CD4-positive, alpha-beta T cell treated with Interferon alpha-2 for 1 hour (primary cell): ENCODE results near the gene CCBE1.

Experiments
- DNase-seq, 2 donors: peaks; one replicate each; pipeline ENCODE4 v3.0.0-alpha.2; 2020 to 2022

The CCBE1 gene

GRCh38 chr18:59564561-59564960, 132.7 kb downstream of the CCBE1 start:
- no peak for DNase-seq

GRCh38 chr18:59563176-59563785, 133.9 kb downstream of the CCBE1 start:
- DNase-seq, result no peak

- DNase-seq, result no peak
Measured at GRCh38 chr18:59562751-59563150, 134.5 kb downstream of the CCBE1 start.

GRCh38 chr18:59561612-59562011, 135.6 kb downstream of the CCBE1 start:
- DNase-seq, result no peak

- DNase-seq, result no peak
Measured at GRCh38 chr18:59560556-59560955, 136.7 kb downstream of the CCBE1 start.

- no peak for DNase-seq
Measured at GRCh38 chr18:59559528-59559927, 137.7 kb downstream of the CCBE1 start.

GRCh38 chr18:59555995-59556659, 141.1 kb downstream of the CCBE1 start:
- no peak for DNase-seq

GRCh38 chr18:59554796-59555335, 142.4 kb downstream of the CCBE1 start:
- no peak for DNase-seq

GRCh38 chr18:59553273-59553870, 143.9 kb downstream of the CCBE1 start:
- no peak for DNase-seq

GRCh38 chr18:59551902-59552635, 145.2 kb downstream of the CCBE1 start:
- no peak for DNase-seq

- DNase-seq, result no peak
Measured at GRCh38 chr18:59550174-59550516, 147.1 kb downstream of the CCBE1 start.

GRCh38 chr18:59549503-59550173, 147.6 kb downstream of the CCBE1 start:
- no peak for DNase-seq

GRCh38 chr18:59547581-59548182, 149.5 kb downstream of the CCBE1 start:
- DNase-seq, result no peak

- DNase-seq, result no peak
Measured at GRCh38 chr18:59546188-59546587, 151.0 kb downstream of the CCBE1 start.

GRCh38 chr18:59540780-59541179, 156.4 kb downstream of the CCBE1 start:
- DNase-seq, result no peak

GRCh38 chr18:59540346-59540745, 156.9 kb downstream of the CCBE1 start:
- DNase-seq, result no peak

GRCh38 chr18:59539108-59539507, 158.1 kb downstream of the CCBE1 start:
- no peak for DNase-seq

GRCh38 chr18:59537579-59537978, 159.6 kb downstream of the CCBE1 start:
- DNase-seq, result no peak

- DNase-seq, result no peak
Measured at GRCh38 chr18:59536166-59536565, 161.1 kb downstream of the CCBE1 start.

- DNase-seq, result no peak
Measured at GRCh38 chr18:59535055-59535454, 162.2 kb downstream of the CCBE1 start.

GRCh38 chr18:59528866-59529265, 168.4 kb downstream of the CCBE1 start:
- no peak for DNase-seq

GRCh38 chr18:59520562-59521355, 176.5 kb downstream of the CCBE1 start:
- no peak for DNase-seq
